Prostate gland (tissue), 2 donors: Measurements from ENCODE around the gene FNBP1. TPM values are rescaled to one million over a fixed set of nuclear protein-coding genes. Genes with fewer than 3 reads are reported as not detected.
A peak's percentile ranks its signal among the peaks of the same experiment; 100 is the strongest.
"Not testable (repeated sequence)": the region's sequence is repeated elsewhere in the genome, so short reads cannot be mapped to it uniquely, and the experiment has no call there.

Experiments
- DNase-seq: peaks from one replicate; pipeline ENCODE4 v3.0.0-alpha.2; 2019; ENCODE audit warnings: low spot score
- H3K27ac ChIP-seq, 2 donors: fragments of 200-600 bp; sonication (generic); 2 replicates each; pipeline ENCODE4 v1.5.1; 2017 to 2019
- H3K27me3 ChIP-seq: fragments of 200-600 bp; sonication (generic); replicated peaks from 2 replicates; pipeline ENCODE4 v1.5.1; 2019; ENCODE audit not compliant: insufficient read depth
- H3K36me3 ChIP-seq, 2 donors: fragments of 200-600 bp; sonication (generic); 1 replicate in 1 of 2; 2 replicates in 1 of 2; pipeline versions ENCODE4 v1.5.1 to v1.8.1; 2017 to 2019
- H3K4me1 ChIP-seq: fragments of 200-600 bp; sonication (generic); replicated peaks from 2 replicates; pipeline ENCODE4 v1.5.1; 2019
- H3K4me3 ChIP-seq, 2 donors: fragments of 200-600 bp; sonication (generic); 2 replicates each; pipeline ENCODE4 v1.5.1; 2017 to 2019
- H3K9me3 ChIP-seq: fragments of 200-600 bp; sonication (generic); 2 replicates; pipeline ENCODE4 v1.5.1; 2017
- POLR2A ChIP-seq: fragments of 450-650 bp; IDR thresholded peaks from one replicate; pipeline ENCODE4 v1.6.1; 2016; ENCODE audit warnings: antibody characterized with exemption, mild to moderate bottlenecking
- POLR2AphosphoS5 ChIP-seq: sonication (generic); formaldehyde crosslinking; IDR thresholded peaks from one replicate; pipeline ENCODE4 v1.6.1; 2017; ENCODE audit warnings: antibody characterized with exemption
- WGBS: methylation state at CpG from one replicate; pipeline ENCODE4 v1.1.5; 2018; 5-methylcytosine and 5-hydroxymethylcytosine counted together
- intact Hi-C: fragments of 100-400 bp; cut with DNase I; formaldehyde crosslinking; loops from one replicate; pipeline ENCODE4 v1.14.2; 2022
- total RNA-seq, 2 donors: library from RNA; depleted of rRNA; stranded (reverse); fragments of >200 nt; gene quantifications; one replicate each; pipeline ENCODE4 v1.1.0, GENCODE V29; 2016
- TF ChIP-seq, protein P1 (sequence below), 4 experiments: fragments of 200-600 bp in 2 of 4; fragments of 450-650 bp in 2 of 4; sonication (generic) in 2 of 4; IDR thresholded peaks; 1 replicate in 3 of 4; 2 replicates in 1 of 4; pipeline ENCODE4 v1.5.1; 2016 to 2019; ENCODE audit warnings: antibody characterized with exemption in 4 of 4, mild to moderate bottlenecking in 2 of 4, moderate library complexity in 2 of 4

FNBP1 gene
- total RNA-seq, 2 donors from 2014 or later = 34.6 to 93.7 TPM

DNA sequence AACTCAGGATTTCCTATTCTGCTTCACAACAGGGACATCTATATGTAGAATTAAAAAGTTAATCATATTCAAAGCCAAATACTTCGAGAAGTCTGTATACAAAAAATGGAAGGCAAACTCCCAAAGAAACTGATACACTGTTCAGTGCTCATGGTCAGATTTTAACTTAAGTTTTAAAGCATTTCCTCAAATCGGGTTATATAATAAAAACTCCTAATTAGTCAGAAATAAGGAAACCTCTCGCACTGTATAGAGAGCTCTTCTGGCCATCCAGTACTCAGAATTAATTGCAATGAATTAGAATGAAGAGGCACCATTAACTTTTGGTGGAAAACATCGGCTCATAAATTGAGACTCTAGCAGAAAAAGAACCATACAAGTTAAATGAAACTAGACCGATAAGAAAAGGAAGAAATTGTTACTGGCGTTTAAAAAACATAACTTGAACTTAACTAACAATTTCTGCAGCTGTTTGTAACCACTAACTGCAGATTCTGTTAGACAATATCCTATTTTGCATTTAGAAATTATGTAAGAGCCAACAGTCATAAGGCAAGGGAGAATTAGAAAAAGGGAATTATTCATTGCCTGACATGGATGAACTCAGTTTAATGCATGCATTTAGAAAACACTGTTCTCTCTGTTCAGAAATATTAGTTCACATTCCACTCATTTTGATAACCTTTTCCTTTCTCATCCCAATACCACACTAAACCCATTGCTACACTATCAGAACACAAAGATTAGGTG is 96.6 kb downstream of the FNBP1 start:
- Histone ChIP-seq H3K4me3 (no peak overlapping the region), H3K27ac (peak overlapping the region; percentile 63 to 68), H3K27me3 (no peaks in the 10 kb centered on the region), H3K36me3 (no peaks in the 10 kb centered on the region), H3K9me3 (no peaks in the 10 kb centered on the region), H3K4me1 (no peaks in the 10 kb centered on the region)
- 76% methylated on average over 6 of the region's 6 CpGs for WGBS
- intact Hi-C loops = no loop called here
- TF ChIP-seq POLR2A (no peak), POLR2AphosphoS5 (no peak)
- TF ChIP-seq, protein P1, sequence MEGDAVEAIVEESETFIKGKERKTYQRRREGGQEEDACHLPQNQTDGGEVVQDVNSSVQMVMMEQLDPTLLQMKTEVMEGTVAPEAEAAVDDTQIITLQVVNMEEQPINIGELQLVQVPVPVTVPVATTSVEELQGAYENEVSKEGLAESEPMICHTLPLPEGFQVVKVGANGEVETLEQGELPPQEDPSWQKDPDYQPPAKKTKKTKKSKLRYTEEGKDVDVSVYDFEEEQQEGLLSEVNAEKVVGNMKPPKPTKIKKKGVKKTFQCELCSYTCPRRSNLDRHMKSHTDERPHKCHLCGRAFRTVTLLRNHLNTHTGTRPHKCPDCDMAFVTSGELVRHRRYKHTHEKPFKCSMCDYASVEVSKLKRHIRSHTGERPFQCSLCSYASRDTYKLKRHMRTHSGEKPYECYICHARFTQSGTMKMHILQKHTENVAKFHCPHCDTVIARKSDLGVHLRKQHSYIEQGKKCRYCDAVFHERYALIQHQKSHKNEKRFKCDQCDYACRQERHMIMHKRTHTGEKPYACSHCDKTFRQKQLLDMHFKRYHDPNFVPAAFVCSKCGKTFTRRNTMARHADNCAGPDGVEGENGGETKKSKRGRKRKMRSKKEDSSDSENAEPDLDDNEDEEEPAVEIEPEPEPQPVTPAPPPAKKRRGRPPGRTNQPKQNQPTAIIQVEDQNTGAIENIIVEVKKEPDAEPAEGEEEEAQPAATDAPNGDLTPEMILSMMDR (IDR thresholded peaks at IDR 0.05) = no peak
- DNase-seq = no peak

DNA sequence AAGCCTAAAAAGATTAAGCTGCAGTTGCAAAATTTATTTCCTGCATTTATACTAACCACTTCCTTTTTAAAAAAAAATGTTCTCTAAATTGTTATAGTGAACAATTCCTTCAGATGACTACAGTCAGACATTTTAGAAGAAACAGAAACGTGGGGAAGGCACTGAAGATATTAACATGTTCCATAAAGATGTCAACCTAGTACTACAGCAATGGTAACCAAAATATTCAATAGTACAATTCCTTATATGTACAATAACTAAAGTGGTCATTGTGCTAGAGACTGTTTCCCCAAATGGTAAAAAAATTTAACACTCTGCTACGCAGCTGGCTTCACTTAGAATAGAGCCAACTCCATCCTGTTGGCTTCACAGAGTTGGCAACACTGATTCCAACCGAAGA is 97.7 kb downstream of the FNBP1 start:
- no peaks in the 10 kb centered on the region for H3K9me3 ChIP-seq
- WGBS = 47% methylated on average over 3 of the region's 3 CpGs
- intact Hi-C loops = no loop called here
- no peaks in the 10 kb centered on the region for H3K27me3 ChIP-seq
- DNase-seq = no peak
- H3K4me1 ChIP-seq = no peaks in the 10 kb centered on the region
- peak overlapping the region; percentile 63 to 68 for H3K27ac ChIP-seq
- TF ChIP-seq POLR2AphosphoS5 (peak; percentile 32), POLR2A (no peak)
- no peaks in the 10 kb centered on the region for H3K36me3 ChIP-seq
- no peak overlapping the region for H3K4me3 ChIP-seq

DNA sequence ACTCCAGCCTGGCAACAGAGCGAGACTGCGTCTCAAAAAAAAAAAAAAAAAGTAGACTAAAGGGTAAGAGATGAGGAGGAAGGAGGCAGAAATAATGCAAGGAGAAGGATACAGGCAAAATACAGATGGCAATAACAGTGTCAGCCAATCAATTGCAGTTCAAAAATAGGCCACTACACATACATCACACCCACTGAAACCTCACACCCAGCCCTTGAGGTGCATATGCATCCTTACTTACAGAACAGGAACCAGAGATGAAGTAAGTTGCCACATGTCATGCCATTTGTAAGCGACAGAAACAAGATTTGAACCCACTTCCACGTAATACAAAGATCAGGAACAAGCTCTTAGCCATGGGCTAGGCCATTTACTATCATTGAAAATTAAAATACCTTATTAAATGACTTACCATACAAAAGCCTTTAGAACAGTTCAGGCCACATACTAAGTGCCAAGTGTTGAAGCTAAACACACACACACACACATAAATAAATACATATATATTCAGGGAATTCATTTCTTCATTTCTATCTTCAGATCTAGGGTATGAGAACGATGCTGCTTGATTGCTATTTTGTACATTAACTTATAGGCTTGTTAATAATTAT is 98.4 kb downstream of the FNBP1 start:
- Histone ChIP-seq H3K27me3 (no peaks in the 10 kb centered on the region), H3K4me1 (no peaks in the 10 kb centered on the region), H3K9me3 (no peaks in the 10 kb centered on the region), H3K4me3 (no peak overlapping the region), H3K27ac (peak overlapping the region; percentile 60 to 68), H3K36me3 (no peaks in the 10 kb centered on the region)
- no peak for TF ChIP-seq POLR2A
- 82% methylated on average over 5 of the region's 5 CpGs for WGBS
- DNase-seq = no peak
- intact Hi-C loops = no loop called here

DNA sequence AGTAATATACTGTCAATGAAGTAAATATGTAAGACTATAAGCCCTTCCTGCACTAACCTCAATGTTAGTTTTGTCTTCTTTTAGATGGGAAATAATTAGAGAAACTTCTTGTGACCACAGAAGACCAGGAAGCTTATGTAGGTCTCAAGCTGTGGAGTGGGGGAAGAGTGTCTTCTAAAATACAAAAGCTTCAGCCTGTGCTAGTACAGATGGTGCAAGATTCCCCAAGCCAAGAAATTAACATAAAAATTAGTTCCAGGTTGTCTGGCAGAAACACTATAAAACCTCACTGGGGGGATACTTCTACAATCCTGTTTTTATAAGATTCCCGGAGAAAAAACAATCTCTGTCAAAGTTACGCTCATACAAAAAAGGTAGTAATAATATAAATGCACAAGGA is 103.6 kb downstream of the FNBP1 start:
- Histone ChIP-seq H3K36me3 (no peaks in the 10 kb centered on the region), H3K27me3 (no peaks in the 10 kb centered on the region), H3K4me1 (no peaks in the 10 kb centered on the region), H3K27ac (no peak overlapping the region), H3K9me3 (no peaks in the 10 kb centered on the region), H3K4me3 (no peak overlapping the region)
- intact Hi-C loops = no loop called here
- no peak for TF ChIP-seq POLR2A
- TF ChIP-seq, protein P1 (IDR thresholded peaks at IDR 0.05) = no peak
- no peak for TF ChIP-seq POLR2AphosphoS5
- WGBS = 75% methylated on average over 2 of the region's 2 CpGs
- no peak for DNase-seq

DNA sequence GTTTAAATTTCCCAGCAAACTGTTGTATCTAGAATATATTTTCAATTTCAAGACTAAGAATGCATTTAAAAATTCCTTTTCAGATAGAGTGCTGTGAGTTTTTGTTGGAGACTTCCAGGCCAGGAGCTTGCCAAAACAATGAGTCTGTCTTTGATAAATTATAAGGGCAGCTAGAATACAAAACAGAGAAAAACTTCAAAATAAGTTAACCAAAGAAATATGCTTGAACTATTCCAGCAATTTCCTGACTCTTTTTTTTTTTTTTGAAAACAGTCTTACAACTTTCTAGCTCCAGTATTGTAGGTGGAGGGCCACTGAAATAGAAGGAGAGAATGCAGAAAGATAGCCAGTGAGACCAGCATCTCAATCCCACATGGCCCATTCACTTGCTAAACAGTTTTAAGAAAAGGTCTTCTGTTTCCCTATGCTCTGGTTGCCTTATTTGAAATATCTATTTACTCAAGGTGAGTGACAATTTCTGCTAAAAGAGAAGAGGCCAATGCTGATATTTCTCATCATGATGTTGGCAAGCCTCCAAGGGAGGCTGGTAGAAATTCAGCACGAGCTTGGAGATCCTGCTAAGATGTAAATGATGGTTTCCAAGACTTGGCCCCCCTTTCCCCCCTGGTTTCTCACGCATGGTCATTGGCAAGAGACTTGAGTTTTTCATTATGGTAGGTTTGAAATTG is 104.6 kb downstream of the FNBP1 start:
- H3K27ac ChIP-seq = peak overlapping the region; percentile 15 to 17
- no peak overlapping the region for H3K4me3 ChIP-seq
- no peaks in the 10 kb centered on the region for H3K9me3 ChIP-seq
- no peaks in the 10 kb centered on the region for H3K4me1 ChIP-seq
- DNase-seq = no peak
- H3K27me3 ChIP-seq = no peaks in the 10 kb centered on the region
- H3K36me3 ChIP-seq = no peaks in the 10 kb centered on the region
- intact Hi-C loops = no loop called here
- TF ChIP-seq POLR2A = no peak
- TF ChIP-seq, protein P1 (IDR thresholded peaks at IDR 0.05) = no peak
- no peak for TF ChIP-seq POLR2AphosphoS5
- 45% methylated on average over 2 of the region's 2 CpGs for WGBS

DNA sequence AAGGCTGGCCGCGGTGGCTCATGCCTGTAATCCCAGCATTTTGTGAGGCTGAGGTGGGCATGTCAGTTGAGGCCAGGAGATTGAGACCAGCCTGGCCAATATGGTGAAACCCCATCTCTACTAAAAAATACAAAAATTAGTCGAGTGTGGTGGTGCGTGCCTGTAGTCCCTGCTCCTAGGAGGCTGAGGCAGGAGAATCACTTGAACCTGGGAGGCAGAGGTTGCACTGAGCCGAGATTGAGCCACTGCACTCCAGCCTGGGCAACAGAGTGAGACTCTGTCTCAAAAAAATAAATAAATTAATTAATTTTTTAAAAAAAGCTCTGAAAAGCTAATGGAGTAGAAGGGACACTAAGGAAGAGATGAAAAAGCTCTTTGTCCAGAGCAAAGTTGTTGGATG is 105.1 kb downstream of the FNBP1 start:
- H3K4me3 ChIP-seq, H3K36me3 ChIP-seq, intact Hi-C loops, H3K4me1 ChIP-seq, H3K27me3 ChIP-seq, H3K9me3 ChIP-seq, DNase-seq: not testable (repeated sequence)
- H3K27ac ChIP-seq = peak overlapping the region; percentile 1 to 17
- WGBS = 85% methylated on average over 5 of the region's 5 CpGs
